GM18868 (cell line): ENCODE data around the gene LRP1.
A peak's percentile ranks its signal among the peaks of the same experiment; 100 is the strongest.
"Not testable (repeated sequence)": the region's sequence is repeated elsewhere in the genome, so short reads cannot be mapped to it uniquely, and the experiment has no call there.

ENCODE experiments used
- ATAC-seq: cut with Tn5 transposase; IDR thresholded peaks from one replicate; pipeline ENCODE4 v1.9.1; 2021; ENCODE audit warnings: mild to moderate bottlenecking, moderate library complexity; ENCODE audit not compliant: unreplicated experiment

Gene LRP1

GRCh38 chr12:57110104-57111030 lies 17.9 kb upstream of the LRP1 start:
- ATAC-seq: peak; percentile 67

GRCh38 chr12:57111031-57111734 lies 17.1 kb upstream of the LRP1 start, which contains the start of gene STAT6:
Gene STAT6, minus strand, starts transcription at chr12:57111362. Its CDS starts 3,084 bp downstream, at chr12:57108278.
- peak; percentile 50 for ATAC-seq

DNA sequence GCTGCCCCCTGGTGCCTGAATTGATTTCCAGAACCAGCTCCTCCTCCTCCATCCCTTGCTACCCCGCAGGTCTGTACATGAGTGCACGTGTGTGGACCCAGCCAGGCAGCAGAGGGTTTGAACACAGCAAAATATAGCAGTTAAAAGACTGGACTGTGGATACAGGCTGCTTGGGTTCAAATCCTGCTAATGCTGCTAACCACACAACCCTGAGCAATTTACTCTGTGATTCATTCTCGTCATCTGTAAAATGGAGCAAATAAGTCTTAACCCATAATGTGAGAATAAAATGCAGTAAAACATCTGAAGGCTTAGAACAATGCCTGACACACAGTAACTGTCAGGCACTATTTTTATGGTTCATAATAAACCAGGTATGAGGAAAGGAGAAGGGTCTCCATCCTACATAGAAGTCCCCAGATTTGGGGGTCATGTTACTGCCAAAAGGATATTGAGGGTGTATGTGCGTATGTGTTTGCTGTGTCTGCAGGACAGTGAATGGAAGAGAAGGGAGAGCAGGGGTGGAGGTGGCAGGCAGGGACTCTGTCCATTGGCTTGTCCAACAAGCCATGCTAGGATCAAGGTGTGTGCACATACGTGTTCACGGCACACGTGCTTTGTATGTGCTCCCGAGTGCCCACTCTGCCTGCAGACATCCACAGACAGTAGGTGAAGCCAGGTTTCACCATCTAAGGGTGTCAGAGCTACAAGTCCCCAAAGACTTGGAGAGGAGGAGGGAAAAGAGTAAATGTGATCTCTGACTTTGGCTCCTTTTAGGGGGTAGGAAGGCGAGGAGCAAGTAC lies 15.6 kb upstream of the LRP1 start:
- ATAC-seq: peak; percentile 50

DNA sequence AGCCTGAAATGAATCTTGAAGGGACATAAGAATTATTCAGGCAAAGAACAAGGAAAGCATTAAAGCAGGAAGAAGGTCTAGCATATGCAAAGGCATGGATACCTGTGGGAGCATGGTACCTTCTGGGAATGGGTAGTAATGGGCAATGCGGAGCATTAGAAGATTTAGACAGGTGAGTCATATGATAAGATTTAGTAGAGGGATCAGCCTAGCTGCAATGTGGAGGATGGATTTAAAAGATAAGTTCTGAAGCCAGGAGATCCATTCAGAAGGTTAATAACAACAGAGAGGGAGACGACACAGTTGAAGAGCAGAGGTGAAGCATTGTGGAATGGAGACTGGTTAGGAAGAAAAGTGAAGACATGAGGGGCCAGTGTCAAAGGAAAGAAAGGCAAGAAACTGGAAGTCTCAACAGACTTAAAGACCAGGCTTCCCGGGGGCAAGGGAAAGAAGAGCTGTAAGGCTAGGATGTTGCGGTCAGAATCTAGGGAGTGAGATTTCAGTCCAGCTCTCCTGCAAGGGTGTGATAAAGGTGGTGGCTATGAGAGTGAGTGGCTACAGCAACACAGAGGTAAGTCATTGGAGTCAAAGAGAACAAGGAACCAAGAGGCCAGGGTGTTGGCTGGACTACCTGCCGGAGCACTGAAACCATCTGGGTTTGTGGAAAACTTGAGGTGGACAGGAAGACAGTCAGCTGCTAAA lies 11.6 kb upstream of the LRP1 start:
- ATAC-seq: no peak

- ATAC-seq: no peak
These were observed 9.5 kb upstream of the LRP1 start for GRCh38 chr12:57118711-57119271.

DNA sequence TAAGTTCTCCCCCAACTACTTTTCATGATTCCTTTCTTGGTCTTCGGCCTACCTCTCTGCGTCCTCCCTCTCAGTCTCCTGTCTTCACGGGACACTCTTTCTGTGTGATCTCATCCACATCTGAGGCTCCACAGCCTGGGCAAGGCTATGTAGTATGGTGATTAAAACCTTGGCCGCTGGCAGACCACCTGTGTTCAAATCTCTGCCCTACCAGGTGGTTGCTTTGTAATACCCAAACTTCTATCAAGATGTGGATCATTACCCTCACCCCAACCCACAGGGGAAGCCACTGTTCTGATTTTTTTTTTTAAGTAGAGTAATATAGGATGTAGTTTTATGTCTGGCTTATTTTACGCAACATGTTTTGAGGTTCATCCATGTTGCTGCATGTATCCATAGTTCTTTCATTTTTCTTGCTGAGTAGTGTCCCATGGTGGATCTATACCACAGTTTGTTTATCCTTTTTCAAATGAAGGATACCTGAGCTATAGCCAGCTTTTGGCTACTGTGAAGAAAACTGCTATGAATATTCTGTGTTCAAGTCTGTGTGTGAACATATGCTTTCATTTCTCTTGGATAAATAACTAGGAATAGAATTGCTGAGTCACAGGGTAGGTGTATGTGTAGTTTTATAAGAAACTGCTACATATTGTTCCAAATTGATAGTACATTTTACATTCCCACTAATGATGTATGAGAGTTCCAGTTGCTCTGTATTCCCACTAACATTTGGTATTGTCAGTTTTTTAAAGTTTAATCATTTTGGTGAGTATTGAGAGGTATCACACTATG lies 8.8 kb upstream of the LRP1 start:
- no peak for ATAC-seq

- not testable (repeated sequence) for ATAC-seq
These were observed 7.6 kb upstream of the LRP1 start for GRCh38 chr12:57120718-57121117.

- ATAC-seq: no peak
These were observed 4.5 kb upstream of the LRP1 start for GRCh38 chr12:57123813-57124212.

- ATAC-seq: no peak
These were observed 3.9 kb upstream of the LRP1 start for GRCh38 chr12:57124261-57124877.

DNA sequence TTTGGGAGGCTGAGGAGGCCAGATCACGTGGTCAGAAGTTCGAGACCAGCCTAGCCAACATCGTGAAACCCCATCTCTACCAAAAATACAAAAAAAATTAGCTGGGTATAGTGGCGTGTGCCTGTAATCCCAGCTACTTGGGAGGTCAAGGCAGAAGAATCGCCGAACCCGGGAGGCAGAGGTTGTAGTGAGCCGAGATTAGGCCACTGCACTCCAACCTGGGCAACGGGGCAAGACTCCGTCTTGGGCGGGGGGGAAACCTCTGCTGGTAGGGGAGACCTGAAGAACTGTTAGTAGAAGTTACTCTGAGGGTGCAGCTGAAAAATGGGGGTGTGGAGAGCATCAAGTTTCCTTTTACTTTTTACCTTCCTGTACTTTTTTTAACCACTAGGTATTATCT lies 2.2 kb upstream of the LRP1 start:
- ATAC-seq: no peak

- no peak for ATAC-seq
These were observed 1.7 kb upstream of the LRP1 start for GRCh38 chr12:57126561-57126960.

DNA sequence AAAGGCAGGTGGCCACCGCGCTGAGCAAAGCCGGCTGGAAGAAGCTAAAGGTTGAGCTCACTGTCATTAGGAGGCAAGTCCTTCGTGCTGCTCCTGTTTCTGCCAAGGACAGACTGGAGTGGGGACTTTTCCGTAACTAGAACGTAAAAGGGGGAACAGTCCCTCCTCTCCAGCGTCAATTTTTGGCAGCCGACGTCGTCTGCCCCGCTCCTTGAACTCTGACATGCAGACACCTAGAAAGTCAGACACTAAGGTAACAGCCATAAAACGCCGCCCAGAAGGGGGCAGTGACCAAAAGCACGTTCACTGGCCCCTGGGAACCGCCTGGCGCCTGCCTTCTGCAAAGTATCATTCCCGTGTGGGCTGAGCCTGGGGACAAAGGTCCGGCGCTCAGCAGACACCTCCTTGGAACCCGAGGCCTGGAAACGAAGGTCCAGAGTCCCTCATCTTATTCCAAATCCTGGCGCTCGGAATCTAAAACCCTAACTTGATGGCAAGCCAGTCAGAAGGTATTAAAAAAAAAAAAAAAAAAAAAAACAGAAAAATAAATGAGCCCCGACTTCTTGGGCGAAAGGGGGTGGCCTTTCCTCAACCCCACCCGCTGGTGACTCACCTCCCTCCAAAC lies 1.1 kb upstream of the LRP1 start:
- ATAC-seq: no peak

DNA sequence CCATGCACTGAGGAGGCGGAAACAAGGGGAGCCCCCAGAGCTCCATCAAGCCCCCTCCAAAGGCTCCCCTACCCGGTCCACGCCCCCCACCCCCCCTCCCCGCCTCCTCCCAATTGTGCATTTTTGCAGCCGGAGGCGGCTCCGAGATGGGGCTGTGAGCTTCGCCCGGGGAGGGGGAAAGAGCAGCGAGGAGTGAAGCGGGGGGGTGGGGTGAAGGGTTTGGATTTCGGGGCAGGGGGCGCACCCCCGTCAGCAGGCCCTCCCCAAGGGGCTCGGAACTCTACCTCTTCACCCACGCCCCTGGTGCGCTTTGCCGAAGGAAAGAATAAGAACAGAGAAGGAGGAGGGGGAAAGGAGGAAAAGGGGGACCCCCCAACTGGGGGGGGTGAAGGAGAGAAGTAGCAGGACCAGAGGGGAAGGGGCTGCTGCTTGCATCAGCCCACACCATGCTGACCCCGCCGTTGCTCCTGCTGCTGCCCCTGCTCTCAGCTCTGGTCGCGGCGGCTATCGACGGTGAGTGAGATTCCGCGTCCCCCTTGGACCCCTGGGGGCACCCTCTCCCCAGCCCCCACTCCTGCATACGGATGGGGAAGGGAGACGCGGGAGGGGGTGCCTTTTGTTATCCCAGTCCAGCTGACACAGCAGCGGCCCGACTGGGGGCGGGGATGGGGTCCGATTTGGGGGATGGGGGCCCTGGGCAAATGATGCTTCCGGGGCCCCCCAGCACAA lies 400 bp downstream of the LRP1 start:
- no peak for ATAC-seq

DNA sequence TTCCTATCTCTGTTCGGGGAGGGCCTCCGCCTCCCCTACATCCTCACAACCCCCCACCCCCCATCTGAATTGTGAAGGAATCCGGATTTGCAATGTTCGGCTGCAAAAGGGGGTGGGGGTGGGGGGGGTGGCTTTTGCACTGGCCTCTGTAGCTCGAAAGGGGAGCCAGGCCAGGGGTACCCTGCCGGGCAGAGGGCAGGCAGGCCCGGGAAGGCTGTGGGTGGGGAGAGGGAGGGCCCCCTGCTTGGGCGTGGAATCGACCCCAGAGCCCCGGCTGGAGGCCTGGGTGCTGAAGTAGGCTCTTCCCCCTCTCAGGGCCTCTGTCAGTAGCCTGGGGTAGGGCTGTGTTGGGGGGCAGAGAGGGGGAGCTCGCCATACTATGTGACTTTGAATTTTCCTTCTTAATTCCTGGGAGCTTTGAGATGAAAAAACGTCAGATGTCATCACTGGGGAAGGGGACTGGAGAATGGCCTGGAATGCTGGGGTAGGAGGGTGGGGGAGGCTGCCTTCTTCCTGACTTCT lies 1.1 kb downstream of the LRP1 start:
- no peak for ATAC-seq

DNA sequence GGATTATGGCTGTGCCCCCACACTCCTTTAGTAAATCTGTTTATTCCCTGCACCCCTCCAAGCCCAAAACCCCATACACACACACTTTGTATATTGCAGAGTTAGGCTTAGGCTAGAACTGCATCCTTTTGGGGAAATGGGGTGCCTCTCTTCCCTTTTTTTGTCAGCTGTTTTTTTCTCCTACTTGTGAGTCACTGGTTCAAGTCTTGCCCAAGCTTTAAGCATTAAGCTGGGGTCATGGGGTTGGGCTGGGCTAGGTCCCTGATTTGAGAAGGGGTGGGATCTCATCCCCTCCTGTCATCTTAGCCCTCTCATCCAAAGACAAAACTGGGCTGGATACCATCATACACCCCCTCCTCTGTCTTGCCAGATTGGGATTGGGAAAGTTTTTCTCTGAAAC lies 1.6 kb downstream of the LRP1 start:
- no peak for ATAC-seq

GRCh38 chr12:57130941-57131340 lies 2.7 kb downstream of the LRP1 start:
- ATAC-seq: peak; percentile 41

DNA sequence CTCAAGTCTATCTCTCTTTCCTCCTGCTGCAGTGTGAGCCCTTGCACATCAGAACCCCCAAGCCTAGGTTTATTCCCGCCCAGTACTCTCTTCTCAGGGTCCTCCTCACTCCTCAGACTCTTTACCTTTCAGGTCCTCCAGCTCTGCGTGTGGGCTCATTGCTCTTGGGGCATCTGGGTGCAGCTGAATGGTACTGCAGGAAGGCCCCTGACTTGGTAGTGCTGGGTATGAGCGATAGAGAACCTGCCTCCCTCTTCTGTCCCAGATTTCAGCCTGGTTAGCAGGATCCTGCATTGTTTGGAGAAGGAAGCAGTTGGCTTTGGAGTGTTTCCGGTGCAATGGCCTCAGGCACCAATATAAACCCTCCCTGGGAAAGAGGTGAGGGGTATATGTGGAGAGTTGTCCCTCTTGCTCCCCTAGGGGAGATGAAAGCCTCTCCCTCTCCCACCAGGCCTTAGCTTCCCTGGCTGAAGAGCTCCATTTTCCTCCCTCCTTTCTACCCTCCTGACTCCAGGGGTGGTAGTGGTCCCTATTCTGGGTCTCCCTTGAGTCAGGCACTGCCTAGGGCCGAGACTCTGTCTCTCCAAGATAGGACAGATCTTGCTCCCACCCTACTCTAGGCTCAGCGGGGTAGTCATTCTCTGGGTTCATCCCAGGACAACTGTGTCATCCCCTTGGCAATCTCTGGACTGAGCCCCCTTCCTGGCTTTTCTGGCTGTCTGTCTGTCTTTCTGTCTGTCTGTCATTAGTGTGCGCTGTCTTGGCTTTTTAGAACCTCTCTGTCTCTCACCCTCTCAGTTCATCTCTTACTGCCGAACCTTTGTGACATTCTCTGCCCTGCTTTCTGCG lies 3.8 kb downstream of the LRP1 start:
- ATAC-seq: no peak
